Activated CD4-positive, alpha-beta T cell treated with anti-CD3 and anti-CD28 coated beads for 48 hours (primary cell): ENCODE measurements around the gene JARID2.

Experiments used
- DNase-seq: peaks from one replicate; pipeline ENCODE4 v3.0.0-alpha.2; 2020

Gene JARID2

GRCh38 chr6:15338476-15338875 lies 92.6 kb downstream of the JARID2 start:
- DNase-seq: no peak

- DNase-seq: no peak
Observed at GRCh38 chr6:15339081-15339480, 93.2 kb downstream of the JARID2 start.

GRCh38 chr6:15340105-15340601 lies 94.3 kb downstream of the JARID2 start:
- no peak for DNase-seq

GRCh38 chr6:15340775-15341174 lies 94.9 kb downstream of the JARID2 start:
- no peak for DNase-seq

- no peak for DNase-seq
Observed at GRCh38 chr6:15341311-15342001, 95.6 kb downstream of the JARID2 start.

- DNase-seq: no peak
Observed at GRCh38 chr6:15342114-15342513, 96.2 kb downstream of the JARID2 start.

GRCh38 chr6:15343490-15344191 lies 97.8 kb downstream of the JARID2 start:
- DNase-seq: no peak

- DNase-seq: no peak
Observed at GRCh38 chr6:15344192-15344519, 98.3 kb downstream of the JARID2 start.

- no peak for DNase-seq
Observed at GRCh38 chr6:15344831-15345230, 99.0 kb downstream of the JARID2 start.

- DNase-seq: no peak
Observed at GRCh38 chr6:15346315-15346714, 100.4 kb downstream of the JARID2 start.

- no peak for DNase-seq
Observed at GRCh38 chr6:15348528-15348927, 102.7 kb downstream of the JARID2 start.

- DNase-seq: no peak
Observed at GRCh38 chr6:15349379-15349778, 103.5 kb downstream of the JARID2 start.

- DNase-seq: no peak
Observed at GRCh38 chr6:15350386-15351083, 104.7 kb downstream of the JARID2 start.

GRCh38 chr6:15351631-15352030 lies 105.8 kb downstream of the JARID2 start:
- DNase-seq: no peak

GRCh38 chr6:15352220-15352619 lies 106.4 kb downstream of the JARID2 start:
- no peak for DNase-seq

- no peak for DNase-seq
Observed at GRCh38 chr6:15352845-15353244, 107.0 kb downstream of the JARID2 start.

GRCh38 chr6:15355683-15356099 lies 109.8 kb downstream of the JARID2 start:
- no peak for DNase-seq

- no peak for DNase-seq
Observed at GRCh38 chr6:15356179-15356578, 110.3 kb downstream of the JARID2 start.

GRCh38 chr6:15356937-15357336 lies 111.1 kb downstream of the JARID2 start:
- no peak for DNase-seq

- DNase-seq: no peak
Observed at GRCh38 chr6:15357782-15358181, 111.9 kb downstream of the JARID2 start.

- no peak for DNase-seq
Observed at GRCh38 chr6:15358579-15359327, 112.9 kb downstream of the JARID2 start.

GRCh38 chr6:15359335-15359862 lies 113.5 kb downstream of the JARID2 start:
- no peak for DNase-seq

GRCh38 chr6:15360300-15360699 lies 114.4 kb downstream of the JARID2 start:
- DNase-seq: no peak
